ENCODE measurements around the gene NR6A1. TPM values are rescaled to one million over a fixed set of nuclear protein-coding genes. Genes with fewer than 3 reads are reported as not detected.

The NR6A1 gene
- polyA plus RNA-seq, 3 donors = 1.00 to 1.5 (median 1.1) TPM

GRCh38 chr9:124532897-124533296, 238.2 kb downstream of the NR6A1 start:
- DNase-seq (ENCODE audit: extremely low read depth in 1 of 11, low read depth in 9 of 11, low spot score in 4 of 11) = no peak

GRCh38 chr9:124531115-124531514, 240.0 kb downstream of the NR6A1 start:
- DNase-seq (ENCODE audit: extremely low read depth in 1 of 11, low read depth in 9 of 11, low spot score in 4 of 11) = no peak

GRCh38 chr9:124530246-124530645, 240.9 kb downstream of the NR6A1 start:
- no peak for DNase-seq (ENCODE audit: extremely low read depth in 1 of 11, low read depth in 9 of 11, low spot score in 4 of 11)

- DNase-seq (ENCODE audit: extremely low read depth in 1 of 11, low read depth in 9 of 11, low spot score in 4 of 11) = no peak
These were observed 243.3 kb downstream of the NR6A1 start for GRCh38 chr9:124527781-124528180.

- DNase-seq (ENCODE audit: extremely low read depth in 1 of 11, low read depth in 9 of 11, low spot score in 4 of 11) = no peak
These were observed 244.9 kb downstream of the NR6A1 start for GRCh38 chr9:124526174-124526573.

GRCh38 chr9:124522121-124523098, 248.7 kb downstream of the NR6A1 start:
- no peak for DNase-seq (ENCODE audit: extremely low read depth in 1 of 11, low read depth in 9 of 11, low spot score in 4 of 11)

- no peak for DNase-seq (ENCODE audit: extremely low read depth in 1 of 11, low read depth in 9 of 11, low spot score in 4 of 11)
These were observed 250.0 kb downstream of the NR6A1 start for GRCh38 chr9:124521142-124521541.

- DNase-seq (ENCODE audit: extremely low read depth in 1 of 11, low read depth in 9 of 11, low spot score in 4 of 11) = no peak
These were observed 250.9 kb downstream of the NR6A1 start for GRCh38 chr9:124520206-124520596.

- no peak for DNase-seq (ENCODE audit: extremely low read depth in 1 of 11, low read depth in 9 of 11, low spot score in 4 of 11)
These were observed 253.0 kb downstream of the NR6A1 start for GRCh38 chr9:124518116-124518515.

GRCh38 chr9:124517600-124517999, 253.5 kb downstream of the NR6A1 start:
- DNase-seq (ENCODE audit: extremely low read depth in 1 of 11, low read depth in 9 of 11, low spot score in 4 of 11) = no peak

GRCh38 chr9:124514874-124515273, 256.2 kb downstream of the NR6A1 start:
- no peak for DNase-seq (ENCODE audit: extremely low read depth in 1 of 11, low read depth in 9 of 11, low spot score in 4 of 11)

GRCh38 chr9:124514125-124514524, 257.0 kb downstream of the NR6A1 start:
- DNase-seq (ENCODE audit: extremely low read depth in 1 of 11, low read depth in 9 of 11, low spot score in 4 of 11) = no peak

GRCh38 chr9:124513376-124513994, 257.6 kb downstream of the NR6A1 start:
- no peak for DNase-seq (ENCODE audit: extremely low read depth in 1 of 11, low read depth in 9 of 11, low spot score in 4 of 11)

GRCh38 chr9:124512806-124513204, 258.3 kb downstream of the NR6A1 start:
- no peak for DNase-seq (ENCODE audit: extremely low read depth in 1 of 11, low read depth in 9 of 11, low spot score in 4 of 11)

GRCh38 chr9:124511891-124512805, 259.0 kb downstream of the NR6A1 start:
- no peak for DNase-seq (ENCODE audit: extremely low read depth in 1 of 11, low read depth in 9 of 11, low spot score in 4 of 11)

GRCh38 chr9:124511426-124511840, 259.7 kb downstream of the NR6A1 start:
- DNase-seq (ENCODE audit: extremely low read depth in 1 of 11, low read depth in 9 of 11, low spot score in 4 of 11) = no peak

- DNase-seq (ENCODE audit: extremely low read depth in 1 of 11, low read depth in 9 of 11, low spot score in 4 of 11) = no peak
These were observed 260.3 kb downstream of the NR6A1 start for GRCh38 chr9:124510650-124511425.

GRCh38 chr9:124507880-124508423, 263.2 kb downstream of the NR6A1 start:
- no peak for DNase-seq (ENCODE audit: extremely low read depth in 1 of 11, low read depth in 9 of 11, low spot score in 4 of 11)
